Prostate gland (tissue), 2 donors: ENCODE data around the gene SPINK5. TPM values are rescaled to one million over a fixed set of nuclear protein-coding genes. Genes with fewer than 3 reads are reported as not detected.
A peak's percentile ranks its signal among the peaks of the same experiment; 100 is the strongest.

Experiments used
- DNase-seq: peaks from one replicate; pipeline ENCODE4 v3.0.0-alpha.2; 2019; ENCODE audit warnings: low spot score
- H3K27ac ChIP-seq, 2 donors: fragments of 200-600 bp; sonication (generic); 2 replicates each; pipeline ENCODE4 v1.5.1; 2017 to 2019
- H3K27me3 ChIP-seq: fragments of 200-600 bp; sonication (generic); replicated peaks from 2 replicates; pipeline ENCODE4 v1.5.1; 2019; ENCODE audit not compliant: insufficient read depth
- H3K36me3 ChIP-seq, 2 donors: fragments of 200-600 bp; sonication (generic); 1 replicate in 1 of 2; 2 replicates in 1 of 2; pipeline versions ENCODE4 v1.5.1 to v1.8.1; 2017 to 2019
- H3K4me1 ChIP-seq: fragments of 200-600 bp; sonication (generic); replicated peaks from 2 replicates; pipeline ENCODE4 v1.5.1; 2019
- H3K4me3 ChIP-seq, 2 donors: fragments of 200-600 bp; sonication (generic); 2 replicates each; pipeline ENCODE4 v1.5.1; 2017 to 2019
- H3K9me3 ChIP-seq: fragments of 200-600 bp; sonication (generic); 2 replicates; pipeline ENCODE4 v1.5.1; 2017
- POLR2A ChIP-seq: fragments of 450-650 bp; IDR thresholded peaks from one replicate; pipeline ENCODE4 v1.6.1; 2016; ENCODE audit warnings: antibody characterized with exemption, mild to moderate bottlenecking
- POLR2AphosphoS5 ChIP-seq: sonication (generic); formaldehyde crosslinking; IDR thresholded peaks from one replicate; pipeline ENCODE4 v1.6.1; 2017; ENCODE audit warnings: antibody characterized with exemption
- WGBS: methylation state at CpG from one replicate; pipeline ENCODE4 v1.1.5; 2018; 5-methylcytosine and 5-hydroxymethylcytosine counted together
- intact Hi-C: fragments of 100-400 bp; cut with DNase I; formaldehyde crosslinking; loops from one replicate; pipeline ENCODE4 v1.14.2; 2022
- total RNA-seq, 2 donors: library from RNA; depleted of rRNA; stranded (reverse); fragments of >200 nt; gene quantifications; one replicate each; pipeline ENCODE4 v1.1.0, GENCODE V29; 2016
- TF ChIP-seq, protein P1 (sequence below), 4 experiments: fragments of 200-600 bp in 2 of 4; fragments of 450-650 bp in 2 of 4; sonication (generic) in 2 of 4; IDR thresholded peaks; 1 replicate in 3 of 4; 2 replicates in 1 of 4; pipeline ENCODE4 v1.5.1; 2016 to 2019; ENCODE audit warnings: antibody characterized with exemption in 4 of 4, mild to moderate bottlenecking in 2 of 4, moderate library complexity in 2 of 4

SPINK5 gene
- total RNA-seq, 2 donors from 2014 or later: 2.6 to 3.7 TPM

DNA sequence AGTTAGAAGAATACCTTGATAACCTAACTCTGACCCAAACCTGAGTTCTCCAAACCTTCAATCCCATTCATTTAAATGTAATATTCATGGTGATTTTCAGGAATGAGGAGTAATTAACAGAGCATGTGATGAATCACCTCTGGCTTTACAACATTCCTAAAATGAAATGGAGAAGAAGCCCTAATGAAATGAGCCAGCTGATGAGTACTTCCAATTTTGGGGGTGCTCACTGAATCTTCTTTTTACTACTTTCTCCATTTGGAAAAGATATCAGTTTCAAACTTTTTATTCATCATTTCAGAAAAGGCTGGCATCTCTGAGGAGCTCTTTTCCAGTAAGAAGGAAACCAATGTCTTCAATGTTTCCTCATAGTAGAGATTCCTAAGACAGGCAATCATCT is 2.9 kb upstream of the SPINK5 start:
- no peak for DNase-seq
- intact Hi-C loops: no loop called here
- Histone ChIP-seq H3K4me3 (no peak overlapping the region), H3K4me1 (no peaks in the 10 kb centered on the region), H3K36me3 (no peaks in the 10 kb centered on the region), H3K27ac (no peak overlapping the region), H3K27me3 (no peaks in the 10 kb centered on the region), H3K9me3 (no peaks in the 10 kb centered on the region)
- TF ChIP-seq, protein P1, sequence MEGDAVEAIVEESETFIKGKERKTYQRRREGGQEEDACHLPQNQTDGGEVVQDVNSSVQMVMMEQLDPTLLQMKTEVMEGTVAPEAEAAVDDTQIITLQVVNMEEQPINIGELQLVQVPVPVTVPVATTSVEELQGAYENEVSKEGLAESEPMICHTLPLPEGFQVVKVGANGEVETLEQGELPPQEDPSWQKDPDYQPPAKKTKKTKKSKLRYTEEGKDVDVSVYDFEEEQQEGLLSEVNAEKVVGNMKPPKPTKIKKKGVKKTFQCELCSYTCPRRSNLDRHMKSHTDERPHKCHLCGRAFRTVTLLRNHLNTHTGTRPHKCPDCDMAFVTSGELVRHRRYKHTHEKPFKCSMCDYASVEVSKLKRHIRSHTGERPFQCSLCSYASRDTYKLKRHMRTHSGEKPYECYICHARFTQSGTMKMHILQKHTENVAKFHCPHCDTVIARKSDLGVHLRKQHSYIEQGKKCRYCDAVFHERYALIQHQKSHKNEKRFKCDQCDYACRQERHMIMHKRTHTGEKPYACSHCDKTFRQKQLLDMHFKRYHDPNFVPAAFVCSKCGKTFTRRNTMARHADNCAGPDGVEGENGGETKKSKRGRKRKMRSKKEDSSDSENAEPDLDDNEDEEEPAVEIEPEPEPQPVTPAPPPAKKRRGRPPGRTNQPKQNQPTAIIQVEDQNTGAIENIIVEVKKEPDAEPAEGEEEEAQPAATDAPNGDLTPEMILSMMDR (IDR thresholded peaks at IDR 0.05): no peak
- TF ChIP-seq POLR2AphosphoS5 (no peak), POLR2A (no peak)

DNA sequence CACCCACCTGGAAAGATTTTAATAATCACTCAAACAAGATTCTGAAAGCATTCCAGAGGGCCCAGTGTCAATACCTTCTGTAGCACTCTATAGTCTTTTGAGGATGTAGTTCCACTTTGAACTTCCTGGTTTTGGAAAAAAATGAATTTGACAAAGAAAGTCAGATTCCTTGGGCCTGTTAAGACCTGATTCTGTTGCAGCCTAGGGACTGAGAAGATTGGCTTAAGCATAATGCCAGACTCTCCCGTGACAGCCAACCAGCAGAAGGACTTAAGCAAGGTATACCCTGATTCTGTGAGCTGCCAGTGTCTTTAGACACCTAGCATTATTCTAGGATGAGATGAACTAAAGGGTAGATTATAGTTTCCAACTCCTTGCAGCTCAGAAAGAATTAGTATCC is 6.8 kb downstream of the SPINK5 start:
- Histone ChIP-seq H3K27me3 (no peaks in the 10 kb centered on the region), H3K36me3 (no peaks in the 10 kb centered on the region), H3K4me3 (no peak overlapping the region), H3K9me3 (no peaks in the 10 kb centered on the region), H3K4me1 (no peaks in the 10 kb centered on the region), H3K27ac (no peak overlapping the region)
- intact Hi-C loops: no loop called here
- peak; percentile 17 for DNase-seq
- 42% methylated on average over 1 of the region's 1 CpG for WGBS
- TF ChIP-seq, protein P1 (IDR thresholded peaks at IDR 0.05): no peak
- TF ChIP-seq POLR2A (no peak), POLR2AphosphoS5 (no peak)

DNA sequence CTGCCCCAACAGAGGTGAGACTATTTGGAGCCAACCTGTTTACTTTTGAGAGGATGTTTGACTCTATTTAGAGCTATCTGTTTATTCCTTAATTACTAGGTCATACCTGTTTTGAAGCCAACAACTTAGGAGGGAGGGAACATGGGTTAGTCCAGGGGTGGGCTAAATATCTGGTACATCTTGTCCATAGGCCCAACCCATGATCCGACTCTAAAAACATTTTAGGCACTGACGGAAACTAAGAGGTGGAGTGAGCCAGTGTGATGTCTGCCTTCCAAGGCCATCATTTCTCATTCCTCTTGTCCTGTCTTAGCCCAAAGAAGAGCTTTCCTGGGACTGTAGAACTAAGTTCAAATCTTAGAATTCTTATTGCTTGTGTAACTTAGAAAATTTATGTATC is 8.4 kb downstream of the SPINK5 start:
- Histone ChIP-seq H3K9me3 (no peaks in the 10 kb centered on the region), H3K4me3 (no peak overlapping the region), H3K27ac (no peak overlapping the region), H3K27me3 (no peaks in the 10 kb centered on the region), H3K4me1 (no peaks in the 10 kb centered on the region), H3K36me3 (no peaks in the 10 kb centered on the region)
- intact Hi-C loops: no loop called here
- WGBS: 77% methylated on average over 2 of the region's 2 CpGs
- TF ChIP-seq, protein P1 (IDR thresholded peaks at IDR 0.05): no peak
- no peak for TF ChIP-seq POLR2AphosphoS5
- no peak for TF ChIP-seq POLR2A
- no peak for DNase-seq

DNA sequence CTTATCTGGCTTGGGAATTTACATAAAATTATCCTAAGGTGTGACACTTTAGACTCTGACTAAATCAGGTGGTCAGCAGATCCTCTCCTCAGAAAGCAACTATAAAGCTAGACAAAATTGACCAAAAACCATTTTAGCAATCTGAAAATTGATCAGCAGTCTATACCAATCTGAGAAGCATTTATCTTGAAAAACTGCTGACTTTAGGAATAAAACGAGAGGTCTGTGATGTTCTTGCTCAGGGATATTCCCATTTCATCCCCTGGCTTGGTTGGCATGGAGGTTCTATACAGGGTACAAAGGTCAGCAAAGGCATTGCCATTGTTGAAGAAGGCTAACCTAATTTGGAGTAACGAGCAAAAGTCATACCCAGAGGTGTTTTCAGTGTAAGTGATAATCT is 11.7 kb downstream of the SPINK5 start:
- H3K4me1 ChIP-seq: no peaks in the 10 kb centered on the region
- no peaks in the 10 kb centered on the region for H3K9me3 ChIP-seq
- TF ChIP-seq POLR2AphosphoS5: no peak
- TF ChIP-seq, protein P1 (IDR thresholded peaks at IDR 0.05): no peak
- no peak for TF ChIP-seq POLR2A
- H3K27ac ChIP-seq: no peak overlapping the region
- no peak for DNase-seq
- intact Hi-C loops: no loop called here
- no peak overlapping the region for H3K4me3 ChIP-seq
- H3K27me3 ChIP-seq: no peaks in the 10 kb centered on the region
- no peaks in the 10 kb centered on the region for H3K36me3 ChIP-seq
- WGBS: 89% methylated on average over 2 of the region's 2 CpGs

DNA sequence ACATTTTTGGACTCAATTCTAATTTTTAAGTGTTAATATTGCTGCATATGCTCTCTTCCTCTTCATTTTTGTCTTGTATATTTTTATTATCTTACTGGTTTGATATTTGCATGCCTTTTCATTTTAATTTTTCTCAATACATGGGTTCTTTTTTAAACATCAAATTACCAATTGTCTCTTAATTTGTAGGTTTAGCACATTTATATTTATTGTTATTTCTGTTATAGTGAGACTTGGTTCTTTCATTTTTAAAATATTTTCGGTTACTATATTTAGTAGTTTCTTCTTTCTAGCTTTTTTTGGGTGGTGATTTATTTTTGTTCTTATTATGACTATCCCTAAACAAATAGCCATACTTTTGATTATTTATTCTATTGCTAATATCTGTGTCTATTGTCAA is 19.4 kb downstream of the SPINK5 start:
- H3K4me1 ChIP-seq: no peaks in the 10 kb centered on the region
- TF ChIP-seq POLR2A (no peak), POLR2AphosphoS5 (no peak)
- TF ChIP-seq, protein P1 (IDR thresholded peaks at IDR 0.05): no peak
- H3K36me3 ChIP-seq: no peaks in the 10 kb centered on the region
- no peak overlapping the region for H3K27ac ChIP-seq
- intact Hi-C loops: no loop called here
- H3K9me3 ChIP-seq: no peaks in the 10 kb centered on the region
- no peak for DNase-seq
- WGBS: 98% methylated on average over 1 of the region's 1 CpG
- H3K27me3 ChIP-seq: no peaks in the 10 kb centered on the region
- H3K4me3 ChIP-seq: no peak overlapping the region
